Measurements from ENCODE around the gene LYSMD2.

LYSMD2 gene

DNA sequence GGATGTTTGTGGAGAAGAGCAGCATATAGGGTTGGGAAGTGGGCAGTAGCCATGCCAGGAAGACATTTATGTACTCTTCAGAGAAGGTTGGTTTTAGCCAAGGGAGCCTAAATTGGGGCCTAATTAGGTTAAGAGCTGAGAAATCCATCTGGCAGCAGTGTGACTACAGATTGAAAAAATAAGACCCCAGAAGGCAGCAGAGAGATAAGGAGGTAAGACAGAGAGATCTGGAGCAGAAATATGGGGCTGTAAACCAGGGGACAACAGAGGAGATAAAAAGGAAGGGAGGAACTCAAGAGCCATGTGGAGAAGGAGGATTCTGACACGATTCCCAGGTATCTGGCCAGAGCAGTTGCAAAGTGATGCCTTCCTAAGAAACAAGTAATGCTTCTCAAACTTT is 23.3 kb downstream of the LYSMD2 start:
- H3K27me3 Mint-ChIP-seq (ENCODE audit: low read depth), result peaks cover 5% of the 10 kb centered on the region
- no peaks in the 10 kb centered on the region for H3K4me1 Mint-ChIP-seq

DNA sequence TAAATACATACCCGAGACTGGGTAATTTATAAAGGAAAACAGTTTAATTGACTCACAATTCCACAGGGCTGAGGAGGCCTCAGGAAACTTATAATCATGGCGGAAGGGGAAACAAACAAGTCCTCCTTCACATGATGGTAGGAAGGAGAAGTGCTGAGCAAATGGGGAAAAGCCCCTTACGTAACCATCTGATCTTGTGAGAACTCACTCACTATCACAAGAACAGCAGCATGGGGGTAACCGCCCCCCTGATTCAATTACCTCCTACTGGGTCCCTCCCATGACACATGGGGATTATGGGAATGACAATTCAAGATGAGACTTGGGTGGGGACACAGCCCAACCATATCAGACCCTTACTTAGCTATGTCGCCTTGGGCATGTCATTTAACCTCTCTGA is 28.4 kb downstream of the LYSMD2 start:
- Mint-ChIP-seq H3K9me3 (no peaks in the 10 kb centered on the region), H3K36me3 (ENCODE audit: low read depth) (no peaks in the 10 kb centered on the region), H3K27me3 (ENCODE audit: low read depth) (no peaks in the 10 kb centered on the region), H3K4me3 (no peak overlapping the region), H3K4me1 (peaks cover 7% of the 10 kb centered on the region), H3K27ac (no peak overlapping the region)
- TF ChIP-seq, protein P1, sequence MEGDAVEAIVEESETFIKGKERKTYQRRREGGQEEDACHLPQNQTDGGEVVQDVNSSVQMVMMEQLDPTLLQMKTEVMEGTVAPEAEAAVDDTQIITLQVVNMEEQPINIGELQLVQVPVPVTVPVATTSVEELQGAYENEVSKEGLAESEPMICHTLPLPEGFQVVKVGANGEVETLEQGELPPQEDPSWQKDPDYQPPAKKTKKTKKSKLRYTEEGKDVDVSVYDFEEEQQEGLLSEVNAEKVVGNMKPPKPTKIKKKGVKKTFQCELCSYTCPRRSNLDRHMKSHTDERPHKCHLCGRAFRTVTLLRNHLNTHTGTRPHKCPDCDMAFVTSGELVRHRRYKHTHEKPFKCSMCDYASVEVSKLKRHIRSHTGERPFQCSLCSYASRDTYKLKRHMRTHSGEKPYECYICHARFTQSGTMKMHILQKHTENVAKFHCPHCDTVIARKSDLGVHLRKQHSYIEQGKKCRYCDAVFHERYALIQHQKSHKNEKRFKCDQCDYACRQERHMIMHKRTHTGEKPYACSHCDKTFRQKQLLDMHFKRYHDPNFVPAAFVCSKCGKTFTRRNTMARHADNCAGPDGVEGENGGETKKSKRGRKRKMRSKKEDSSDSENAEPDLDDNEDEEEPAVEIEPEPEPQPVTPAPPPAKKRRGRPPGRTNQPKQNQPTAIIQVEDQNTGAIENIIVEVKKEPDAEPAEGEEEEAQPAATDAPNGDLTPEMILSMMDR (IDR thresholded peaks at IDR 0.05; ENCODE audit: unreplicated experiment in 3 of 3), result no peak

More for the DNA sequence above, 23.3 kb downstream of the LYSMD2 start:
- Mint-ChIP-seq H3K27ac (no peak overlapping the region), H3K36me3 (ENCODE audit: low read depth) (no peaks in the 10 kb centered on the region), H3K9me3 (no peaks in the 10 kb centered on the region), H3K4me3 (no peak overlapping the region)
- TF ChIP-seq, protein P1 (IDR thresholded peaks at IDR 0.05; ENCODE audit: unreplicated experiment in 3 of 3), result no peak

DNA sequence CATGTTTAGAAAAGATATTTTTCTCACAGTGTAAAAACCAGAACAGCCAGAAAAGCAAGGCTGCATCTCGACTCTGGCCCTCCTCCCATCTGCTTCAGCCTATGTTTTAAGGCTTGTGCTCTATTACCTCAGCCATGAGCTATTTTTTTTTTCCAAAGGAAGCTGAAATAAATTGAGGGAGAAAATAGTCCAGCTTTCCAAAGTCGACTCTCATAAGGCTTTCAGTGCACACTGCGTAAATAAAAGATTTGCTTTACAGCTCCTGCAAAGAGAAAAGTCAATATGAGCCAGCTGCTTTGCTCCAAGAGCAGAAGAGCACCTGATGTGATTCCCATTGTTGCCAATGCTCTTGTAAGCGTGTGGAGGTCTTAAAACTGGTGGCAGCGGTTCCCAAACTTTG is 29.4 kb downstream of the LYSMD2 start:
- Mint-ChIP-seq H3K4me3 (no peak overlapping the region), H3K27me3 (ENCODE audit: low read depth) (no peaks in the 10 kb centered on the region), H3K4me1 (peaks cover 7% of the 10 kb centered on the region), H3K9me3 (no peaks in the 10 kb centered on the region), H3K36me3 (ENCODE audit: low read depth) (no peaks in the 10 kb centered on the region), H3K27ac (no peak overlapping the region)
- TF ChIP-seq, protein P1 (IDR thresholded peaks at IDR 0.05; ENCODE audit: unreplicated experiment in 3 of 3), result no peak

DNA sequence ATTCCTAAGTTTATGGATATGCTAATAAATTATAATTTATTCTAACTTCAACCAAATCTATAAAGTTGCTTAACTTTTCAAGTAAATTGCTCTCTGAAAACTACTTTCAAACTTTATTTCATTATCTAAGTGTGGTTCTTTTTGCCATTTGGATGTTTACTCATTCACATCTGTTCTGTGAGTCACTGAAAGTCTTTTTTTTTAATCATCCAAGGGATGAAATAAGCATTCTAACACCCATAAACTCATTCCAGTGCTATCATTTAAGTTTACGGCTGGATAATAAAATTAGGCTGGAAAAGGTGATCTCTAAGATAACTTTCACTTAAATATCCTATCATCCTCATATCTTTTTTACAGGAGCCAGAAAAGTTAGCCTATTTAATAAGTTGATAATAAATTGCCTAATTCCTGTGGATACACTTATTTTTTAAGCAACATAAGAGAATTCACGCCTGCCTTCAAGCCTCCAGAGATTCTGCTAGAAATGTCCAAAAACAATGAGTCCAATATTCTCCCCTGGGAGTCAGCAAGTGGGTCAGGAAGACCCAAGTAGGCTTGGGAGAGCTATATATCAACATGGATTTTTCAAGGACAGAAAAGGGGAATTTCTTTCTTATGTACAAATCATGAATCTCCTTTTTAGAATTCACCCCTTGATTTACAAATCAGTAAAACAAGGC is 30.4 kb downstream of the LYSMD2 start:
- no peak overlapping the region for H3K27ac Mint-ChIP-seq
- H3K36me3 Mint-ChIP-seq (ENCODE audit: low read depth), result no peaks in the 10 kb centered on the region
- peaks cover 7% of the 10 kb centered on the region for H3K4me1 Mint-ChIP-seq
- no peaks in the 10 kb centered on the region for H3K9me3 Mint-ChIP-seq
- no peaks in the 10 kb centered on the region for H3K27me3 Mint-ChIP-seq (ENCODE audit: low read depth)
- H3K4me3 Mint-ChIP-seq, result no peak overlapping the region
- TF ChIP-seq, protein P1 (IDR thresholded peaks at IDR 0.05; ENCODE audit: unreplicated experiment in 3 of 3), result no peak

DNA sequence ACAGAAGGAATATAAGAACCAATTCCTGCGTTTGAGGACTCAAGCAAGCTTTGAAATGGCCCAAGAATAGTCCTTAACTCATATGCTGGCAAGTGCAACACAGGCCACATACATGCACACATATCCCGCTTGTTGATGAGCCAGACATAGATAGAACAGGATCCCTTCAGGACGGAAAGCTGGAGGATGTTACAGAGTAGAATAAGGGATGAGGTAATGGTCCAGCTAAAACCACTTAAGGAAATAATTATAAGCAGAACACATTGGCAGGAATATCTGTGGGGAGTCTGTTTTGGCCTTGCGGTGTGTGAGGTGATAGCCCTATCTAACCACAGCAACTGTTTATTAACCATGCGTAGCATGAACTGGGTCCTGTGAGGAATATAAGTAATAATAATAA is 31.2 kb downstream of the LYSMD2 start:
- TF ChIP-seq, protein P1 (IDR thresholded peaks at IDR 0.05; ENCODE audit: unreplicated experiment in 3 of 3), result no peak
- H3K9me3 Mint-ChIP-seq, result no peaks in the 10 kb centered on the region
- no peaks in the 10 kb centered on the region for H3K36me3 Mint-ChIP-seq (ENCODE audit: low read depth)
- peaks cover 3% of the 10 kb centered on the region for H3K27me3 Mint-ChIP-seq (ENCODE audit: low read depth)
- no peak overlapping the region for H3K27ac Mint-ChIP-seq
- peaks cover 7% of the 10 kb centered on the region for H3K4me1 Mint-ChIP-seq
- no peak overlapping the region for H3K4me3 Mint-ChIP-seq

DNA sequence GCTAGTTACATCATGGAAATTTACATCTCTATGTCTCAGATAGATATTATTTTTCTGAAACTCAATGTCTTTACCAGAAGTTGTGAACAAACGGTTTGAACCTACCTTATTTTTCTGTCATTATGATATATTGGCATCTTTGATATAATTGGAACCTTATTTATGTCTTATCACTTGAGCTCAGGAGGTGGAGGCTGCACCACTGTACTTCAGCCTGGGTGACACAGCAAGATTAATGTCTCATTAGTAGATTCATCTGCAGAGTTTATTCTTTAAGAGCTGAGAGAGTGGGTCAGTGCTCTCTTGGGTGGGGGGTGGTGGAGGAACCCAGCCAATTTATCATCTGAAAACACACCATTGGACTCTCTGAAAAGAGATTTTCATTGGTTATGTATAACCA is 34.7 kb downstream of the LYSMD2 start:
- TF ChIP-seq, protein P1 (IDR thresholded peaks at IDR 0.05; ENCODE audit: unreplicated experiment in 3 of 3), result no peak
- peaks cover 2% of the 10 kb centered on the region for H3K4me1 Mint-ChIP-seq
- no peaks in the 10 kb centered on the region for H3K9me3 Mint-ChIP-seq
- H3K4me3 Mint-ChIP-seq, result no peak overlapping the region
- H3K27me3 Mint-ChIP-seq (ENCODE audit: low read depth), result peaks cover 9% of the 10 kb centered on the region
- H3K36me3 Mint-ChIP-seq (ENCODE audit: low read depth), result no peaks in the 10 kb centered on the region
- H3K27ac Mint-ChIP-seq, result no peak overlapping the region

Measured in nephron (organoid).